CD4-positive, alpha-beta T cell treated with Interleukin-17A for 4 hours (primary cell): ENCODE results near the gene LTB.
A peak's percentile ranks its signal among the peaks of the same experiment; 100 is the strongest.

Source experiments
- DNase-seq: peaks from one replicate; pipeline ENCODE4 v3.0.0-alpha.2; 2020; ENCODE audit warnings: mixed read lengths

Gene LTB

DNA sequence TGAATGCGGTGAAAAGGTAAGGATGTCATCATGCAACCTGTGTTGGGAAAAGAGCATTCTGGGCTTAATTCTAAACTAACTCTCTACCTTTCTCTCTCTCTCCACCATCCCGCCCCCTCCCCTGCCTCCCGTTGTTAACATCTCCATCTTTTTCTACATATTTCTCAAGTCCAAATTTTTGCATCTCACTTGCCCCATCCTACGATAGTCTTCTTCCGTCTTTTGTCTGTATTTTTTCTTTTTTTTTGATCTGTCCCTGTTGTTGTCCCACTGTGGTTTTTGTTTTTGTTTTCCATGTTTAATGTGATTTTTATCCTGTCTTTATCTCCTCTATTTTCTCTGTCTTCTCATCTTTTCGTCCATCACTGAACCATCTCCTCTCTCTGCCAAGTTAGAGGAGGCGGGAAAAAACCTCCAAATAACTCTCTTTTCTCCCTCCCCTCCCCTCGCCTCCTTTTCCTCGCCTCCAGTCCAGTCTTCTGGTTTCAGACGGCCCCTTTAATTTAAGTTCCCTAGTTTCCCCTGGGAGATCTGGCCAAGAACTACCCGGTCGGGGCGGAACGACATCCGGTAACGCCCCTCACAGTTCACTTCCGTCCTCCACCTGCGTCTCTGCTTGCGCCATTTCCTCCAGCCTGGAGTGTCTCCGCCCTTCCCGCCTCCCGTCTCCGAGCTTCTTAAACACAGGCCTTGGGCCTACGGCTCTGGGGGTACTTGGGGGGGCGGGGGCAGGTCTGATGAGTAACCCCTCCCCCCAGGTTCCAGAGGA, 35.1 kb downstream of the LTB start, which contains the start of gene NFKBIL1:
NFKBIL1 (plus strand) TSS at position 651 of the 769 bp plus-strand sequence; CDS start at position 738, 87 bp downstream.
- DNase-seq, result peak; percentile 91

DNA sequence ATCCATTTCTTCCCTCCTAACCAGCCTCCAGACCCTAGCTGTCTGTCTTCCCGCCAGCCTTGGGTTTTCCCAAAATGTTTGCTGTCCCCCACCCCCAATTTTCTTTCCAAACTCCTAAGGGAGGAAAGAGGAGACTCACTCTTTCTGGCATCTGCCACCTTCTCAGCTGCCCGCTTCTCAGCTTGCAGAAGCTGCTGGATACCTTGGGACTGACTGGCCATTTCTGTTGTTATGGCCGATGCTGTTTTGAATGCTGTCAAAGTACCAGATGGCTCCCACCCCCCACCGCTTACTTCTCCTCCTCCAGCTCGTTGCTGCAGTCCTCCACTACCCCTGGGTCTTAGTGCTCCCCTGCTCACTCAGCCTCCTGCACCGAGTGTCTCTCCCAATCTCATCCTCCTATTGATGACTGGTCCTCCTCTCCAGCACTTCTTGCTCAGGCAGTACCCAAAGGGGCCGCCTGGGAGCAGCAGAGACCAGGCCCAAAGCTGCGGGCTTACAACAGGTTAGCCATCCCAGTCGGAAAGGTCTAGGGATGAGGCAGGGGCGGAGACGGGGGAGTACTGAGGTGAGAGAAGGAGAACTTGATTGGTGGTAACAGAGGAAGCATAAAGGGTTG, 35.8 kb downstream of the LTB start, which contains the start of gene ATP6V1G2:
ATP6V1G2 (minus strand) TSS at position 270 of the 619 bp plus-strand sequence; CDS start at position 221, 49 bp downstream.
- peak; percentile 84 for DNase-seq

- no peak for DNase-seq
Observed at GRCh38 chr6:31545291-31545690, 36.9 kb downstream of the LTB start.

DNA sequence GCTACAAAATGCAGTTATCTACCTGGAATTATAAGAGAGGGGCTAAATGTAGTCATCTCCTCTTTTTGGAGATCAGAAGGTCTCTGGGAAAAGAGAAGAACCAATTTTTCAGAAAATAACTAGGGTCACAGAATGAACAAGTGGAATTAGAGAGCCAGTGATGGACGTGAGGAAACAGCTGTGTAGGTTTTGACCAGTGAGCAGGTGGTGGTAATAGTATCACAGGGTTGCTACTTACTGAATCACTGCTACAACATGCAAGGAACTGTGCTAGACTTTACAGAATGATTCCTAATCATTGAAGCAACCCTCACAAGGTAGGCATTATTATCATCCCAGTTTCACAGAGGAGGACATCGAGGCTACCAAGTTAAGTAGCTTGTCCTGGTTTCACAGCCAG, 37.5 kb downstream of the LTB start:
- no peak for DNase-seq

- DNase-seq, result no peak
Observed at GRCh38 chr6:31543639-31544038, 38.6 kb downstream of the LTB start.

DNA sequence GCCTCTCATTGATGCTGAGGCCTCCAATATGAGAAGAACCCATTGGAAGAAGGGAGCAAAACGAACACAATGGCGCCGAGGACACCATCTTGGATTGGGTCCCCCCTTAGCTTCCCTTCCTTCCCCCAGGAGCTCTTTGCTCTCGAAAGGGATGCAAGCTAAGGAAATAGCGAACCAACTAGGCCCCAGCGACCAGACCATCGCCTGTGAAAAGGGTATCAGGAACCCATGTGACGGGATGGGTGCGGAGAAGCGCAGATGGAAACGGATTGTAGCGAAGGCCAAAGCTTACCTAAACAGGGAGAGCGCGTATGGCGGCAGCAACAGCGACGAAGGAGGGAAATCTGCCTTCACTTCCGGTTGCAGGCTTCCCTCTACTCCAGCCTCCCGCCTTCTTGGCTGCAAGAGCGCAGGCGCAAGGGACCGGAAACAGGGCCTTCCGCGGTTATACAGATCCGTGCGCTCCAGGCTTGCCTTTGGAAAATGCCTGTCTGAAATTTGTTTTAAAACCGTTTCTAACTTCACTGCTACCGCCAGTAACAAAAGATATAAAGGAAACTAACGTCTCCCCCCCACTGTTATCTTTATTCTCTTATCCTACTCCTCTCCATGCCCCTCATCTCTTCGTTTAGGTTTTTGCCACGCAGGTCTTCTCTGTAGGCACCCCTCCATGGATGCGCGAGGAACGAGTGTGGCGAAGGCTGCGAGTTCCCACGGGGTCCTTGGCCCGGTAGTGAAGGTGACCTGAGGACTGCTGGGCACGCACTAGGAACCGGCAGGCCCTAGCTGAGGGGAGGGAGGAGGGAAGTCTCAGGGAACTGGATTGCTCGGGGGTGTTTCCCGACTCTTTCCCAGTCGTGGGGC, 40.3 kb downstream of the LTB start, which contains the start of gene DDX39B:
DDX39B (minus strand) TSS at position 346 of the 864 bp plus-strand sequence. CDS start 1,471 bp downstream, outside the sequence.
- peak; percentile 94 for DNase-seq

DNA sequence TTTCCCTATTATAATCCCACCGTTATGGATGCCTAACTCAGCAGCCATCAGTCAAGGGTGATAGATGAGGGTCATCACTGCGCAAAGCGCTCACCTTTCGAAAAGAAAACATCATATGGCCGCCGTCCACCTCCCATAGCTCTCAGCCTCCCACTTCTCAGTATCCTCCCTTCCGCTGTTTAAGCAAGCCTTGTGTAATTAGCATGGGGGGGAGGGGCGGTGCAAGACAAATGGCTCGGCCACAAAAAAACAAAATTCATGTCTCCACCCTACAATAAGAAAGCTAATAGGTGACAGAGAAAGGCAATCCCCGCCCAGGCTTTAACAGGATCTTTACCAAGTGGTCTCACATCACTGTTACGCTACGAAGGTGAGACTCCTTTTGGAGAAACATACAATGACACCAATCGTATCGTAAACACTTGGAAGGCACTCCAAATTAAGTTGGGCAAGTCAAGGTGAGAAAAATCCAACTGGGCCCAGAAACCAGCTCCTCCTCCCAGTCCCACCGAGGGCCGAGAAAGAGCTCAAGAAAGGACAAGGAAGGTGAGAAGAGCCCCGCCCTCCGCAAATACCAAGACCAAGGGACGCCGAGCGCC, 41.1 kb downstream of the LTB start:
- peak; percentile 74 for DNase-seq

DNA sequence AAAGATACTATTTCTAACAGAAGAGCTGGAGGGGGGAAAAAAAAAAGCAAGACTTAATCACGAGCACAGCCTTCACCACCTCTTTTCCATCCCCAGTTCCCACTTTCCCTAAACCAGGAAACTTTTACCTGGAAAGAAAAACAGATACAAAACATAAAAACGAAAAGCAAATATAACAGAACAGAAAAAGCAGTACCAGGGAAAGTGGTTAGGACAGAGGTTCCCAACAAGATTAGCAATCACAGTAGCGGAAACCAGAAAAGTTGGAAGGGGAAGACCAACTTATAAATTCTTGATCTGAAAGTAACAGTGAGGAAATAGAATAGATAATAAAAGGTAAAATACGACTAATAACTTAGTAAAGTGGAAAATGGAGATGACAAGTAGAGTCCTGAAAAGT, 41.6 kb downstream of the LTB start:
- DNase-seq, result no peak

- no peak for DNase-seq
Observed at GRCh38 chr6:31538805-31539400, 43.3 kb downstream of the LTB start.

DNA sequence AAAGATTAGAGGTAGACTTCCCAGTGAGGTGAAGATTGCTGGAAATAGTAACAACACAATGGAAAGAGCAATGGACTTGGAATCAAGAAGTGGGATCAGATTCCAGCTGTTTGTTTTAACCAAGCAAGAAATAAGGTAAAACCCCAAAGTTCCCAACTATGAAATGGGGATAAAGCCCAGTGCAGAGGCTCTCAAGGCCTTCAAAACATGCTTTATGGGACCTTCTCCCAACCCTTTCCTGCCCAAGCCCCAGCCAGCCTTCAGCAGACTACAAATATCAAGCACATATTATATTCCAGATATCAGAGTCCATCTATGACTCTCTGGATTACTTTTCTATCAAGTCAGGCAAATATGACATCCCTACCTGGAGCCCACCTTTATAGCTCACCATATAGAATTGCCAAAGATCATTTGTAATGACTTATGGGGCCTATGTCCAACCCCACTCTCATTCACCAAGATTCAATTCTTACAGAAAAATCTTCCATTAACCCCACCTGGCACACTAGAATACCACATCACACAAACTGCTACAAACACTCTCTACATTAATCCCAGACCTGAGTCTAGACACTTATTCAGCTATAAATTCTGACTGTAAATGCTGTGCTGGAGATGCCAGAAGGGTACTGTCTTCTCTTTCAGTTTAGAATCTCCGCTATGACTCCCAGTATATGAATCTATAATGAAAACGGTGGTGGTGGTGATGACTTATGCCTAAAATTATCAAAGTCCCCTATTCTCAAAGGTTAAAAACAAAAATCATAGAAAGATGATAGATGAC, 46.5 kb downstream of the LTB start:
- DNase-seq, result no peak

GRCh38 chr6:31534521-31535040, 47.6 kb downstream of the LTB start:
- DNase-seq, result no peak

DNA sequence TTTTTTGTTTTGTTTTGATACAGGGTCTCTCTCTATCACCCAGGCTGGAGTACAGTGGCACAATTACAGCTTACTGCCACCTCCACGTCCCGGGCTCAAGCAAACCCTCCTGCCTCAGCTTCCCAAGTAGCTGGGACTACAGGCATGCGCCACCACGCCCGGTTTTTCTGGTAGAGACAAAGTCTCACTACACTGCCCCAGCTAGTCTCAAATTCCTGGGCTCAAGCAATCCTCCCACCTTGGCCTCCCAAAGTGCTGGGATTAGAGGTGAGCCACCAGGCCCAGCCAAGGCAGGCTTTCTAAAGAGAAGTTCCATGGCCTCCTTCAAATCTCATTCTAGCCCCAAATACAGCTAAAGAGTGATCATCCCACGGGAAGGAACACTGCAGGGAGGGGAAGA, 48.2 kb downstream of the LTB start:
- DNase-seq, result no peak

GRCh38 chr6:31533455-31533841, 48.8 kb downstream of the LTB start:
- DNase-seq, result no peak

GRCh38 chr6:31532644-31533454, 49.4 kb downstream of the LTB start:
- DNase-seq, result no peak

DNA sequence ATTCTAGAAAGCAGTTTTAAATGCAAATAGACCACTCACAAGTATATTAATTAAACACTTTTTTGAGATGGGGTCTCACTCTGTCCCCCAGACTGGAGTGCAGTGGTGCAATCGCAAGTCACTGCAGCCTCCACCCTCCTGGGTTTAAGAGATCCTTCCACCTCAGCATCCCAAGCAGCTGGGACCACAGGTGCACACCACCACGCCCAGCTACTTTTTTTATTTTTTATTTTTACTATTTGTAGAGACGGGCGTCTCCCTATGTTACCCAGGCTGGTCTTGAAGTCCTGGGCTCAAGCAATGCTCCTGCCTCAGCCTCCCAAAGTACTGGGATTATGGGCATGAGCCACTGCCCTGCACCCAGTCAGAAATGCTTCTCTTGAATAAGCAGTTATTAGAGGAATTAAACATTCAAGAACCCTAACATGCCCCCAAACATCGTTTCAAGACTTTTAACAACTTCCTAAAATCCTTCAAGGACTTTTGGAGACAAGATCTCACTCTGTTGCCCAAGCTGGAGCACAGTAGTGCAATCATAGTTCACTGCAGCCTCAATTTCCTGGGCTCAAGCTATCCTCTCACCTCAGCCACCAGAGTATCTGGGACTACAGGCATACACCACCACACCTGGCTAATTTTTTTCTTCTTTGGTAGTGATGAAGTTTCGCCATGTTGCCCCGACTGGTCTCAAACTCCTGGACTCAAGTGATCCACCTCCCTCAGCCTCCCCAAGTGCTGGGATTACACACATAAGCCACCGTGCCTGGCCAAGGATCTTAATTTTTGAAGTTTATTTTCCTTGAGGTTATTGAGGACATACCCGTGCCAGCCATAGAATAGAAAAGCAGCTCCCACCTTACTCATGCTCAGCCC, 50.2 kb downstream of the LTB start:
- no peak for DNase-seq

GRCh38 chr6:31531162-31531561, 51.1 kb downstream of the LTB start:
- DNase-seq, result no peak

GRCh38 chr6:31530659-31531058, 51.6 kb downstream of the LTB start:
- DNase-seq, result no peak
